Osteocyte (in vitro differentiated cells): Measurements from ENCODE around the gene PLOD3. TPM values are rescaled to one million over a fixed set of nuclear protein-coding genes. Genes with fewer than 3 reads are reported as not detected.

Experiments used
- DNase-seq: peaks from one replicate; pipeline ENCODE4 v3.0.0; 2021; ENCODE audit warnings: mixed read lengths; ENCODE audit not compliant: unreplicated experiment; ENCODE audit errors: extremely low spot score
- H3K27ac Mint-ChIP-seq: one replicate; pipeline ENCODE4 v1.8.0; 2021; ENCODE audit warnings: mild to moderate bottlenecking, mixed read lengths; ENCODE audit not compliant: unreplicated experiment
- H3K27me3 Mint-ChIP-seq: one replicate; pipeline ENCODE4 v1.8.0; 2021; ENCODE audit warnings: mixed read lengths; ENCODE audit not compliant: unreplicated experiment
- H3K36me3 Mint-ChIP-seq: one replicate; pipeline ENCODE4 v1.8.0; 2021; ENCODE audit warnings: mixed read lengths; ENCODE audit not compliant: unreplicated experiment
- H3K4me1 Mint-ChIP-seq: one replicate; pipeline ENCODE4 v1.8.0; 2021; ENCODE audit warnings: mixed read lengths; ENCODE audit not compliant: unreplicated experiment
- H3K4me3 Mint-ChIP-seq: one replicate; pipeline ENCODE4 v1.8.0; 2021; ENCODE audit warnings: mild to moderate bottlenecking, moderate library complexity, mixed read lengths; ENCODE audit not compliant: unreplicated experiment
- H3K9me3 Mint-ChIP-seq: one replicate; pipeline ENCODE4 v1.8.0; 2021; ENCODE audit warnings: mixed read lengths; ENCODE audit not compliant: unreplicated experiment
- total RNA-seq: library from RNA; stranded (reverse); gene quantifications from 2 replicates; pipeline ENCODE4 v1.2.1, GENCODE V29; 2021
- TF ChIP-seq, protein P1 (sequence below): fragments of 200-600 bp; sonication (generic); IDR thresholded peaks from 2 replicates; pipeline ENCODE4 v1.5.0; 2021; ENCODE audit warnings: antibody characterized with exemption, mild to moderate bottlenecking, moderate library complexity

PLOD3 gene
- total RNA-seq, 1 donor from 2014 or later = 110 TPM

DNA sequence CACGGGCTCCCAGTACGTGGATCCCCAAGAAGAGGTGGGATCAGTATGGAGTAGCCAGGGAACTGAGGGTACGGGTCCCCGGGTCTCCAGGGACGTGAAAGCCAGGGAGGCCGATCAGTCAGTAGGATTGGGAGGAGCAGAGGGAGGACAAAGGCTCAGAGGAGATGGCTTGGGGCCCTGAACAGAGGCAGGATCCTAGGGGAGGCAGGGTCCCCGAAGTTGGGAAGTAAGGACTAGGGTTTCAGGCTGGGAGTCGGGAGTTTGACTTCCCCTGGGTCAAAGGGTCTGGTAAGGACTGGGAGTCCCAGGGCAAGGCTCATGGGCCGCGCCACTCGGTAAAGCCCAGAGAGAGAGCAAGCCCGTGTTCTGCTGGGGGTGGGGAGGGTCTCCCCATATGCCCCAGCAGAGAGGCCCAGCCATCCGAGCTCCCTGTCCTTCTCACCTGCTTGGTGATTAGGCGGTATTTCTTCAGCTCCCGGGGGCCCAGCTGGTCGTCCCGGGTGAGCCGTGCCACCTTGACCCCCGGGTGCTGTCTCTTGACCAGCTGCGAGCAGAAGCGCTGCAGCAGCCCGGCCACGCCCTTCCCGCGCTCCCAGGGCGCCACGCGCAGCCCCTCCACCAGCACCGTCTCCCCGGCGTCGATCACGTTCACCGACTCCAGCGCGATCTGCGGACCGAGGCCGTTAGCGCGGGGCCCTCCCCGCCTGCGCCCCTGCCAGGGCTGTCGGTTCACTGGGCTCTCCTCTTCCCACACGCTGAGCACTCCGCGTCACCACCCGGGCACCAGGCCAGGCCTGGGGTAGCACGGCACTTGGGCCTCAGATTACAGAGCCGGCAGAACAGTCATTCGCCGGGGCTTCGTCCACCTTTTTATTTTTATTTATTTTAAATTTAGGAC lies 44.3 kb downstream of the PLOD3 start:
- H3K4me3 Mint-ChIP-seq = peak overlapping the region; percentile 60
- H3K27me3 Mint-ChIP-seq = peaks cover 81% of the 10 kb centered on the region
- H3K9me3 Mint-ChIP-seq = no peaks in the 10 kb centered on the region
- peaks cover 38% of the 10 kb centered on the region for H3K4me1 Mint-ChIP-seq
- H3K36me3 Mint-ChIP-seq = no peaks in the 10 kb centered on the region
- TF ChIP-seq, protein P1, sequence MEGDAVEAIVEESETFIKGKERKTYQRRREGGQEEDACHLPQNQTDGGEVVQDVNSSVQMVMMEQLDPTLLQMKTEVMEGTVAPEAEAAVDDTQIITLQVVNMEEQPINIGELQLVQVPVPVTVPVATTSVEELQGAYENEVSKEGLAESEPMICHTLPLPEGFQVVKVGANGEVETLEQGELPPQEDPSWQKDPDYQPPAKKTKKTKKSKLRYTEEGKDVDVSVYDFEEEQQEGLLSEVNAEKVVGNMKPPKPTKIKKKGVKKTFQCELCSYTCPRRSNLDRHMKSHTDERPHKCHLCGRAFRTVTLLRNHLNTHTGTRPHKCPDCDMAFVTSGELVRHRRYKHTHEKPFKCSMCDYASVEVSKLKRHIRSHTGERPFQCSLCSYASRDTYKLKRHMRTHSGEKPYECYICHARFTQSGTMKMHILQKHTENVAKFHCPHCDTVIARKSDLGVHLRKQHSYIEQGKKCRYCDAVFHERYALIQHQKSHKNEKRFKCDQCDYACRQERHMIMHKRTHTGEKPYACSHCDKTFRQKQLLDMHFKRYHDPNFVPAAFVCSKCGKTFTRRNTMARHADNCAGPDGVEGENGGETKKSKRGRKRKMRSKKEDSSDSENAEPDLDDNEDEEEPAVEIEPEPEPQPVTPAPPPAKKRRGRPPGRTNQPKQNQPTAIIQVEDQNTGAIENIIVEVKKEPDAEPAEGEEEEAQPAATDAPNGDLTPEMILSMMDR = no peak
- DNase-seq = peak; percentile 92
- H3K27ac Mint-ChIP-seq = no peak overlapping the region

DNA sequence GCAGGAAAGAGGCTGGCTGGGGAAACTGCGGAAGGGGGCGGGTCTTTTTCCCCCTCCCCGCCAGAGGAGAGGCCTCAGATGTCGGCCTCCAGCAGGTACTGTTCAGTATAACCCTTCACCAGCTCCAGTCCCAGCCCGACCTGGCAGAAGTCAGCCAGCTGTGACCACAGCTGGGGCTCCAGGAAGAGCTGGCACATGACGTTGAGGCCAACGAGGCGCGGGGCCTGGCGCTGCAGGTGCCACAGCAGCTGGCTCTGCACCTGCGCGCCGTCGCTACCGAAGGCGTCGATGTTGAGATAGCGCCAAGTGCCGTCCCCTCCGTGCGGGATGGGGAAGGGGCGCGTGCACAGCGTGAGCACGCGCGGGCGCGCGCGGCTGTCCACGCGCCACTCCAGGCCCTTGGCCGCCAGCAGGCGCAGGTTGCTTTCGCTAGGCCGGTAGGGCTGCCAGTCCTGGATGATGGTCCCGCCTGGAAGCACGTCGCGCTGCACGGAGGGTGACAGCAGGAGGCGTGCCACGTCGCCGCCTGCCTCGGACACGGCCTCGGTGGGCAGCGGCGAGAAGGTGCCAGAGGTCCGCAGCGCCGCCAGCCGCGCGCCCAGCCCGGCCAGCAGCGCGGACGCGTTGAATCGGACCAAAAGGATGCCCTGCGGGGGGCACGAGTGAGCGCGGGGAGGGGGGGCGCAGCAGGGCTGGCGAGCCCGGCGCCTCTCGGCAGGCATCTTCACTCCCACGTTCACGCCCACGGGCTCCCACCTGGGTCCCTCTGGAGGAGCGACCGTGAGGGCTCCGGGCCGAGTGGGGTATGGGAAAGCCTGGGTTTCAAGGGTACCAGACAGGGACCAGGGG lies 45.2 kb downstream of the PLOD3 start:
- no peak for DNase-seq
- Mint-ChIP-seq H3K9me3 (no peaks in the 10 kb centered on the region), H3K27me3 (peaks cover 81% of the 10 kb centered on the region), H3K4me3 (peak overlapping the region; percentile 60), H3K27ac (no peak overlapping the region), H3K4me1 (peaks cover 38% of the 10 kb centered on the region), H3K36me3 (no peaks in the 10 kb centered on the region)
- TF ChIP-seq, protein P1 = no peak

DNA sequence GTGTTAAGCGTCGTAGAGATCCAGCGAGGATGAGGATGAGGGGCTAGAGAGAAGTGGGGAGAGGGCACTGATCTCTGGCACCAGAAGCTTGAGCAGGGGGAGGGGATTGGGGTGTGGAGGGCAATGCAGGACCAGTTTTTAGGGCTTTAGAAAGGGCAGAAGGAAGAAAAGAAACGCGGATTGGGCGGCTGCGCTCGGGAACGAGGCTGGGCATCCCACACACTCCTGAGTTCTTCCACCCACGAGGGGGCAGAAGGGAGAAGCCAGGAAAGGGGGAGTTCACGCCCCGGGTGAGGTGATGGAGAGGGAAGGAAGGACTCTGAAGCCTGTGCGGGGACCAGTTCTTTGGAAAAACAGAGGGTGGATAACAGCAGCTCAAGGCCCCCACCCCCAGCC lies 45.9 kb downstream of the PLOD3 start:
- peaks cover 41% of the 10 kb centered on the region for H3K4me1 Mint-ChIP-seq
- H3K27me3 Mint-ChIP-seq = peaks cover 79% of the 10 kb centered on the region
- H3K36me3 Mint-ChIP-seq = no peaks in the 10 kb centered on the region
- H3K27ac Mint-ChIP-seq = no peak overlapping the region
- peak overlapping the region; percentile 40 for H3K4me3 Mint-ChIP-seq
- no peaks in the 10 kb centered on the region for H3K9me3 Mint-ChIP-seq
- TF ChIP-seq, protein P1 = peak; percentile 30
- no peak for DNase-seq

DNA sequence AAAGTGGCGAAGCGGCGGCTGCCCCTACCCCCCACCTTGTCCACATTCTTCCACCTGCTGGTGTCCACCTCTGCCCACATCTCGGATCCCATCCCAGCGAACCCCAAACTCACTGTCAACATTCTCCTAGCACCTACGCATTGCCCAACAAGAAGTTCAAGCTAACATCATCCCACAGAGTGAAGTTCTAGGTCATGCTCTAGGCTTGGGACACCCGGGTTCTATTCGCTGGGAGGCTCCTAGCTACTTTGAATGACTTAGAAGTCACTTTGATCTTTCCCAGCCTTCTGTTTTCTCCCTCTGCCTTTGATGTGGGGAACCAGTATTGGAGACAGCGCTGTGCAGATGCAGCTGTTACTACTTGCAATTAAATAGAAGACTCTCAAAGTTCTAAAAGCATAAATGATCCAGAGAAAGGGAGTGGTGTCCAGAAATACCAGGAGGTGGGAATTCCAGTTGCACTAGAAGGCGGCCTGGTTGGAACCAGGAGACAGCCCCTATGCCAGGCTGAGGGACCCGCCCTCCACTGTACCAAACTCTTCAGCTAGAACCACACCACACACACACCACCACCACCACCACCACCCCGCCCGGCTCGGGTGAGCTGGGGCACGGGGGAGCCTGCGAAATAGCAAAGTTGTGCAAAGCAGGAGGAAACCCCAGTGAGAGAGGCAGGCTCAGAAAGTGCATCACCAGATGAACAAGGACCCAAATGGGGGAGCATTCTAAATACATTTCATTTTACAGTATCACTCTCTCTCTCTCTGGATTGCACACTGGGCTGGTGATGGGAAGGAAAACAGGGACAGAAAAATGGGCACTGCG lies 46.6 kb downstream of the PLOD3 start:
- H3K36me3 Mint-ChIP-seq = no peaks in the 10 kb centered on the region
- peak overlapping the region; percentile 39 for H3K4me3 Mint-ChIP-seq
- H3K27ac Mint-ChIP-seq = no peak overlapping the region
- DNase-seq = no peak
- TF ChIP-seq, protein P1 = no peak
- H3K9me3 Mint-ChIP-seq = no peaks in the 10 kb centered on the region
- H3K4me1 Mint-ChIP-seq = peaks cover 46% of the 10 kb centered on the region
- peaks cover 80% of the 10 kb centered on the region for H3K27me3 Mint-ChIP-seq
